ENCODE results near the gene HYAL1.

HYAL1 gene

DNA sequence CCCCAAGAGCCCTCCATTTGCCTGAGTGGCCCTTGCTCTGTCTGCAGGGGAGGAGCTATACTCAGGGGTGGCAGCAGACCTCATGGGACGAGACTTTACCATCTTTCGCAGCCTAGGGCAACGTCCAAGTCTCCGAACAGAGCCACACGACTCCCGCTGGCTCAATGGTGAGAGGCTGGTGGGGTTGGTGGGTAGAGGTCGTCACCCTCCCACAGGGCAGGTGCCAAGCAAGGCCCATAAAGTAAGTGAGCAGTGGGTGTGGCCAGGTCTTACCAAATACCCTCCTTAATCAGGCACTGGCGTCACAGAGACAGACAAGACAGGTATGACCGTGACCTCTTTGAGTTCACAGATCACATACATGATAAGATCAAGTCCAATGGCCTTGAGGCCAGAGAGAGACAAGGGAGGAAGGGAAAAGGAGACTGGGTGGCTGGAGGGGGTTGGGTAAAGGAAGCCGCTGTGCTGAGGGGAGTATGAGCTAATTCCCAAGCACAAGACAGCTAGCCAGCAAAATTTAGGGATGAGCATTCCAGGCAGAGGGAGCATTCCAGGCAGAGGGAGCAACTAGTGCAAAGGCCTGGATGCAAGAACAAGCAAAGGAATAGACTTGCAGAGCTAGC, 31.9 kb downstream of the HYAL1 start:
- no peak overlapping the region for H3K4me3 ChIP-seq (ENCODE audit: low read length)
- no peak for TF ChIP-seq ZNF274 (IDR thresholded peaks at IDR 0.05; ENCODE audit: low read depth, low read length)

DNA sequence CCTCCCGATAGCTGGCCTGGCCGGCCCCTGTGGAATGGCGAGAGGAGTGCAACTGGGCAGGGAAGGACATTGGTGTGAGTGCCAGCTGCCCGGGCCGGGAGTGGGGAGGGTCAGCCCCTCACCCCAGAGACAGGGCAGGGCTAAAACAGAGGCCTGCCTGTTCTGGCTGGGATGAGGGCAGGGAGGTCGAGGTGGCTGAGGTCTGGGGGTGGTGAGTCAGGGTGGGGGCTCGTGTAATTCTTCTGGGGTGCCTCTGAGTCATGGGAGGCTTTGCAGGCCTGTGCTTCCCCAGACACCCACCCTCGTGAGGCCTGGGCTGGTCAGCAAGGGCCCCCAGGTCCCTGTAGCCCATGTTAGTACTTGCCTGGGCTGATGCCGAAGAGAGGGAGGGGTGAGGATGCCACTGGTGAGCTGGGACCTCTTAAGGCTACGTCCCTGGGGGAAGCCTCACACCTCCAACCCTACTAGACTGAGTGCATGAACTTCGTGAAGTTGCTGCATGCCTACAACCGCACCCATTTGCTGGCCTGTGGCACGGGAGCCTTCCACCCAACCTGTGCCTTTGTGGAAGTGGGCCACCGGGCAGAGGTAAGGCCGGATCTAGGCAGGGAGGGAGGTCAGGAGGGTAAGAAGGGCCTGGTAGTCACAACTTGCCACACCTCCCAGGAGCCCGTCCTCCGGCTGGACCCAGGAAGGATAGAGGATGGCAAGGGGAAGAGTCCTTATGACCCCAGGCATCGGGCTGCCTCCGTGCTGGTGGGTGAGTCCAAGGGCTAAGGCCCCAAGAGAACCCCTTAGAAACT, 32.8 kb downstream of the HYAL1 start:
- no peak overlapping the region for H3K4me3 ChIP-seq (ENCODE audit: low read length)
- TF ChIP-seq ZNF274 (IDR thresholded peaks at IDR 0.05; ENCODE audit: low read depth, low read length): no peak

DNA sequence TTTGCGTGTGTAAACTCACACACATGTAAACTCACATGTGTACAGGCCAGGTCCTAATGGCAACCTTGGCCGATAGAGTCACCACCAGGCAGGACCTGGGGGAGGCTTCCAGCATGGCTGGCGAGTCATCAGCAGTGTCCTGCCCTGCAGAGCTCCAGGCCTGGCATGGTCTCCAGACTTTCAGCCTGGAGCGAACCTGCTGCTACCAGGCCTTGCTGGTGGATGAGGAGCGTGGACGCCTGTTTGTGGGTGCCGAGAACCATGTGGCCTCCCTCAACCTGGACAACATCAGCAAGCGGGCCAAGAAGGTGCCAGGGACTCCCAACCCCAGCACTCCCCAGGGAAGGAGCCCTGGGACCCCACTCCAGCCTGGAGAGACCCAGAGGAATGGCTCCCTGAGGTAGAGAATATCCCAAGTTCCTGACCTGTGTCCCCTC, 33.4 kb downstream of the HYAL1 start:
- no peak overlapping the region for H3K4me3 ChIP-seq (ENCODE audit: low read length)
- no peak for TF ChIP-seq ZNF274 (IDR thresholded peaks at IDR 0.05; ENCODE audit: low read depth, low read length)

- no peak for TF ChIP-seq ZNF274 (IDR thresholded peaks at IDR 0.05; ENCODE audit: low read depth, low read length)
- no peak overlapping the region for H3K4me3 ChIP-seq (ENCODE audit: low read length)
Measured at GRCh38 chr3:50269460-50269859, 33.9 kb downstream of the HYAL1 start.

DNA sequence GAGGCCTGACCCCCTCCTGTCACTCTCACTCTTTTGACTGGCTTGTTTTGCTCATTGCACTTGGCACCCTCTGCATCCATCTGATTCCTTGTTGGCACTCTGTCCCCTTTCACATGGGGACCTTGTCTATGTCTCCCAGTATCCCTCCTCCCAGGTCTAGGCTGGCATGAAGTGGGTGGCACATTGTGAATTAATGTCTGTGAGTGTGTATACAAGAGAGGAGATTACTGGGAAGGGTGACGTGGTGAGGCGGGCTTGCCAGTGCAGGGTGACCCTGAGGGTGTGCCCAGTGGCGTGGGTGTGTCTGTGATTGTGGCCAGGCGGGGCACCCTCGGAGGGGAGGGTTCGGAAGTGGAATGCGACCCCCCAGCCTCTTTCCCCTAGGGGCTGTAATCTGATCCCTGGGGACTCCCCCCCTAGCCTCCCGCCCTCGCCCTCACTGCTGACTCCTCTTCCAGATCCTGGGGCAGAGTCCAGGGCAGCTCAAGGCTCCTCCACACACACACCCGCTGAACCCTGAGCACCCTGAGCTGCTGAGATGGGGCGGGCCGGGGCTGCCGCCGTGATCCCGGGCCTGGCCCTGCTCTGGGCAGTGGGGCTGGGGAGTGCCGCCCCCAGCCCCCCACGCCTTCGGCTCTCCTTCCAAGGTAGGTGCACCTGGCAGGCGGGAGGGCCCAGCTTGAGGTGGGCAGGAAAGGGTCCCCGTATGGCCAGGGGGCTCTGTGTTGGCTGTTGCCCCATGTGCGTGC, 34.5 kb downstream of the HYAL1 start, which contains the start of gene SEMA3B:
SEMA3B (plus strand) TSS at position 445 of the 749 bp plus-strand sequence; CDS start at position 539, 94 bp downstream.
- H3K4me3 ChIP-seq (ENCODE audit: low read length): no peak within 1 kb of the TSS
- TF ChIP-seq ZNF274 (IDR thresholded peaks at IDR 0.05; ENCODE audit: low read depth, low read length): no peak

- no peak for TF ChIP-seq ZNF274 (IDR thresholded peaks at IDR 0.05; ENCODE audit: low read depth, low read length)
- no peak overlapping the region for H3K4me3 ChIP-seq (ENCODE audit: low read length)
Measured at GRCh38 chr3:50268276-50268675, 35.1 kb downstream of the HYAL1 start.

DNA sequence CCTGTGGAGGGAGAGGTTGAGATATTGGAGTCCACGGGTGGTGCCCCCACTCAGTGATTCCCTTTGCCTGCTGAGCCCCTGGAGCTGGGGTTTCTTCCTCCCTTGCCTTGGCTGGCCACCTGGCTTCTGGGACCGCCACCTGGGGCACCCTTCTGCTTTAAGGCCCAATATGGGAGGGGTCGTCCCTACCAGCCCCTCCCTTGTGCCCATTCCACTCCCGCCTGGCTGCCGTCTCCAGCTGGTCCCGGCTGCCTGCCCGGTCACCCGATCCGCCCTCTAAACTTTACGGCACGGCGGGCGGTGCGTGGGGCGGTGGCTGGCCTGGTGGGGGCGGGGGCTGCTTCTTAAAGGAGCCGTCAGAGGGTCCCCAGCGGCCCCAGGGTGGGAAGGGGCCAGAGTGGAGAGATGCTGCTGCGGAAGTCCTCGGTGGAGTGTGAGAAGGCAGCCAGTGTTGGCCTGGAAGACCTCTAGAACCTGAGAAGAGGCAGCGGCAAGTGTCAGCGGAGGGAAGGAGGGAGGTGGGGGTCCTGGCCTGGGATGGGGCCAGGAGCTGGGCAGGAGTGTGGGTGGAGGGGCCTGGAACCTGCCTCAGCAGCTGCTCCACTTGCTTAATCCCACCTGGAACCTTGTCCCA, 36.0 kb downstream of the HYAL1 start:
- no peak for TF ChIP-seq ZNF274 (IDR thresholded peaks at IDR 0.05; ENCODE audit: low read depth, low read length)
- H3K4me3 ChIP-seq (ENCODE audit: low read length): no peak overlapping the region

DNA sequence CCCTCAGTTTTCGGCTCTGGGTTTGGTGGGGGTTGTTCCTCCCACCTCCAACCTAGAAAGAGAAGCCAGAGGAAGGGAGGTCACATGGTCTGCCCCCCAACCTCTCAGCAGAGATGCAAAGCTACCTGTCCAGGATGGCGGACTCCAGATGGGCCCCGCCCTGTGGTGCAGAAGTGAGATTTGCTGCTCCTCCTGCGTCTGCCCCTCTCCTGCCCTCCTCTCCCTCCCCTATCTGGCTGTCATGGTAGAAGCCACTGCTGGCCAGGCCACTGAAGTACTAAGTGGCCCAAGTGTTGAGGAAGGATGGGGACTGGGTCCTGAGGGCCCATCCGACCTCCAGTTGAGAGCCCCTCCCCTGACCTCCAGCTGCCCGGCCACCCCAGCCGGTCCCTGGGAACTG, 36.5 kb downstream of the HYAL1 start:
- no peak overlapping the region for H3K4me3 ChIP-seq (ENCODE audit: low read length)
- no peak for TF ChIP-seq ZNF274 (IDR thresholded peaks at IDR 0.05; ENCODE audit: low read depth, low read length)

GRCh38 chr3:50266017-50266416, 37.4 kb downstream of the HYAL1 start:
- no peak for TF ChIP-seq ZNF274 (IDR thresholded peaks at IDR 0.05; ENCODE audit: low read depth, low read length)
- H3K4me3 ChIP-seq (ENCODE audit: low read length): no peak overlapping the region

GRCh38 chr3:50265571-50265970, 37.8 kb downstream of the HYAL1 start:
- no peak overlapping the region for H3K4me3 ChIP-seq (ENCODE audit: low read length)
- no peak for TF ChIP-seq ZNF274 (IDR thresholded peaks at IDR 0.05; ENCODE audit: low read depth, low read length)

- TF ChIP-seq ZNF274 (IDR thresholded peaks at IDR 0.05; ENCODE audit: low read depth, low read length): no peak
- H3K4me3 ChIP-seq (ENCODE audit: low read length): no peak overlapping the region
Measured at GRCh38 chr3:50264964-50265485, 38.3 kb downstream of the HYAL1 start.

DNA sequence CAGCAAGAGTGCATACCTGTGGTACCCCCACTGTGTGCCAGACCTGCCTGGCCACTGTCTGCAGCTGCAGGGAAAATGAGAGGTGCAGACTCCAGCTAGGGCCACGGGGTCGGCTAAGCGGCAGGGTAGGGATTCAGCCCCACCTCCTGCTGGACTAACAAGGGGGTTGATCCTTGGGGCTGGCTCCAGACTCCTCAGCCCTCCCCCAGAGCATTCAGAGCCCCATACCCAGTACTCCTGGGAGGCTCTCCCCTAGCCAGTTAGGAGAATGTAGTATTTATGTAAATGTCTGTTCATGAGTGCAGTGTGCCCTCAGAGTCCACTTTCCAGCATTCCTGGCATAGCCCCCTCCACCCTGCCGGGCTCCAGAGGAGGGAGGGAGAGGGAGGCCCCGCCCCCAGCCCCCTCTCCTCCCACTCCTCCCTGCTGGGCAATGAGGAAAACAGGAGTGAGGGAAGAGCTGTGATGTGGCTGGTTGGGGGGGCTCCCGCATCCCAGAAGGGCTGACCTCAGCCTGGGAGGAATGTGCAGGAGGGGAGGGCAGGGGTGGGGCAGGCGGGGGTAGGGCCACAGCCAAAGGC, 38.9 kb downstream of the HYAL1 start:
- no peak for TF ChIP-seq ZNF274 (IDR thresholded peaks at IDR 0.05; ENCODE audit: low read depth, low read length)
- H3K4me3 ChIP-seq (ENCODE audit: low read length): no peak overlapping the region

DNA sequence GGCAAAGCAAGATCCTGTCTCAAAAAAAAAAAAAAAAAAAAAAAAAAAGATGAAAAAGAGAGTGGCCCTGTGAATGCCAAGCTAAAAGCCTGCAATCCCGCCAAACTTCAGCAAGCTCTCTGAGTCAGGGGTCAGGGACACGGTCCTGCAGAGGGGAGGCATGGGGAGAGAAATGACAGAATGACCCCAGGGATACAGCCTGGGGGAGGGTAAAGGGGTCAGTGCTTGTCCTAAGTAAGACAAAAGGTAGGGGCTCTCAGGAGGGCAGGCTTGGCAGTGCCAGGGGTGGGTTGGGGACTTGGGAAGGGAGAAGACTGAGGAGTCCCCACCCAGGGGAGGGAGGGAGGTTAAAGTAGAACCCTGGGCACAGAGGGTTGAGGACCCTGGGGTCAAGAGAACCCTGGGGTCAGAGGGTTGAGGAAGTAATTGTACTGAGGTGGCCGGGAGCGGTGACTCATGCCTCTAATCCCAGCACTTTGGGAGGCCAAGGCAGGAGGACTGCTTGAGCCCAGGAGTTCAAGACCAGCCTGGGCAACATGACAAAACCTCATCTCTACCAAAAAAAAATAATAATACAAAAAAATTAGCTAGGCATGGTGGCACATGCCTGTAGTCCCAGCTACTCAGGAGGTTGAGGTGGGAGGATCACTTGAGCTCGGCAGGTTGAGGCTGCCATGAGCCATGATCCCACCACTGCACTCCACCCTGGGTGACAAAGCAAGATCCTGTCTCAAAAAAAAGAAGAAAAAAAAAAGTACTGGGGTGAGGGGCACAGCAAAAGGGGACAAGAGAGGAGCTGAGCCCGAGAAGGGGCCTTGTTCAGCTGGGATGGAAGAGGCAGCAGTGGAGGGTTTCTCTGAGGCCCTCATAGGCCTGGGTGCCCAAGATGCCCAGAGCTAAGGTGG, 39.6 kb downstream of the HYAL1 start:
- TF ChIP-seq ZNF274 (IDR thresholded peaks at IDR 0.05; ENCODE audit: low read depth, low read length): no peak
- H3K4me3 ChIP-seq (ENCODE audit: low read length): no peak overlapping the region

Measured in GM08714 (cell line).